Gastroesophageal sphincter (tissue), 3 donors: ENCODE results near the gene IKZF1.

ENCODE experiments used
- CTCF ChIP-seq, 4 experiments: fragments of 200-600 bp in 2 of 4; fragments of 450-650 bp in 2 of 4; sonication (generic) in 1 of 4; IDR thresholded peaks; one replicate each; pipeline ENCODE4 v1.5.1; 2017 to 2019; ENCODE audit warnings: antibody characterized with exemption in 4 of 4, mild to moderate bottlenecking in 2 of 4, moderate library complexity in 2 of 4
- POLR2AphosphoS5 ChIP-seq: sonication (generic); formaldehyde crosslinking; IDR thresholded peaks from one replicate; pipeline ENCODE4 v1.6.1; 2017; ENCODE audit warnings: antibody characterized with exemption

GRCh38 chr7:50349399-50349798 is 44.9 kb downstream of the IKZF1 start:
- TF ChIP-seq CTCF (IDR thresholded peaks at IDR 0.05) (no peak), POLR2AphosphoS5 (no peak)
